ENCODE data around the gene KCNH8. TPM values are rescaled to one million over a fixed set of nuclear protein-coding genes. Genes with fewer than 3 reads are reported as not detected.

The KCNH8 gene
- total and polyA plus RNA-seq, 2 of the 4 experiments (the other 2 are of a cell fraction) = not detected

DNA sequence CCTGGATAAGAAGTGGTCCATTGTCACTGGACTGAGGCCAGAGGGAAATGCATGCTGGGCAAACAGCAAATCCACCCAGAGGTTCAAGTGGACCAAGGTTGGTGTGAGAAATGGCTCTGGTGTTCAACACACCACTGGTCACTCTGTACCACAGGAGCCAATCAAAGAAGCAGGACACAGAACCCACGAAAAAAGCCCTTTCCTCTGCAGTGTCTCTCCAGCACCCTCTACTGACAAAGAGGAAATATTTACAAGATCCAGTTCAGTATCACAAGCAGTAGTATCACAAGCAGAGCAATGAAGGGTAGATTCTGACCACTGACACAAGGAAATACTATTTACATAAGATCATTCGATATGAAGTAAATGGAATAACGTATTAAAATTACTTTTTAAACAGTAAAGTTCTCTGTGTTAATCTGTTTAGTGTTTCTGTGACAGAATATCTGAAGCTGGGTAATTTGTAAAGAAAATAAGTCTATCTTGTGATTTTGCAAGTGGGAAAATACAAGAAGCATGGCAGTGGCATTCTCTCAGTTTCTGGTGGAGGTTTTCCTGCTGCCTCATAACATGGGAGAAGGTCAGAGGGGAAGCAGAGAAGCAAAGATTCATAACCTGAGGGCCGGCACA lies 395.0 kb downstream of the KCNH8 start:
- H3K18ac ChIP-seq (ENCODE audit: low read depth, low read length) = no peak overlapping the region
- no peak overlapping the region for H3K4me2 ChIP-seq (ENCODE audit: low read depth, low read length)
- no peak overlapping the region for H4K91ac ChIP-seq (ENCODE audit: insufficient read depth, low read depth, low read length)
- H3K9ac ChIP-seq (ENCODE audit: low read depth, low read length) = no peak overlapping the region
- ChIA-PET CTCF (no interaction called here), POLR2A (ENCODE audit: unreplicated experiment) (no interaction called here)
- no TSS peak for BruUV-seq (replicated peaks)
- no peak overlapping the region for H2AK5ac ChIP-seq (ENCODE audit: low read depth, low read length)
- no peak overlapping the region for H2AK9ac ChIP-seq (replicated peaks; ENCODE audit: low read depth, low read length, poor library complexity)
- H3K9me3 ChIP-seq (ENCODE audit: control insufficient read depth, insufficient read depth, low read length) = peaks cover 13% of the 10 kb centered on the region
- no peaks in the 10 kb centered on the region for H3K36me3 ChIP-seq (ENCODE audit: control insufficient read depth, insufficient read depth, low read length)
- no peaks in the 10 kb centered on the region for H3K9me1 ChIP-seq (ENCODE audit: insufficient read depth, low read length)
- TF ChIP-seq, protein P1, sequence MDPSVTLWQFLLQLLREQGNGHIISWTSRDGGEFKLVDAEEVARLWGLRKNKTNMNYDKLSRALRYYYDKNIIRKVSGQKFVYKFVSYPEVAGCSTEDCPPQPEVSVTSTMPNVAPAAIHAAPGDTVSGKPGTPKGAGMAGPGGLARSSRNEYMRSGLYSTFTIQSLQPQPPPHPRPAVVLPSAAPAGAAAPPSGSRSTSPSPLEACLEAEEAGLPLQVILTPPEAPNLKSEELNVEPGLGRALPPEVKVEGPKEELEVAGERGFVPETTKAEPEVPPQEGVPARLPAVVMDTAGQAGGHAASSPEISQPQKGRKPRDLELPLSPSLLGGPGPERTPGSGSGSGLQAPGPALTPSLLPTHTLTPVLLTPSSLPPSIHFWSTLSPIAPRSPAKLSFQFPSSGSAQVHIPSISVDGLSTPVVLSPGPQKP (IDR thresholded peaks at IDR 0.05; ENCODE audit: borderline replicate concordance, low read depth, low read length) = no peak
- TF ChIP-seq MAZ (IDR thresholded peaks at IDR 0.05; ENCODE audit: borderline replicate concordance, low read depth, low read length) = no peak
- no peak for TF ChIP-seq CHD1 (IDR thresholded peaks at IDR 0.05; ENCODE audit: low read depth, low read length)
- TF ChIP-seq NFE2L2 (IDR thresholded peaks at IDR 0.05; ENCODE audit: low read depth, low read length) = no peak
- no peak for TF ChIP-seq FOS (IDR thresholded peaks at IDR 0.05; ENCODE audit: low read depth, low read length)
- TF ChIP-seq MAFK (IDR thresholded peaks at IDR 0.05; ENCODE audit: low read depth, low read length) = no peak
- no peak for TF ChIP-seq RAD21 (IDR thresholded peaks at IDR 0.05; ENCODE audit: low read length)
- TF ChIP-seq, protein P2, sequence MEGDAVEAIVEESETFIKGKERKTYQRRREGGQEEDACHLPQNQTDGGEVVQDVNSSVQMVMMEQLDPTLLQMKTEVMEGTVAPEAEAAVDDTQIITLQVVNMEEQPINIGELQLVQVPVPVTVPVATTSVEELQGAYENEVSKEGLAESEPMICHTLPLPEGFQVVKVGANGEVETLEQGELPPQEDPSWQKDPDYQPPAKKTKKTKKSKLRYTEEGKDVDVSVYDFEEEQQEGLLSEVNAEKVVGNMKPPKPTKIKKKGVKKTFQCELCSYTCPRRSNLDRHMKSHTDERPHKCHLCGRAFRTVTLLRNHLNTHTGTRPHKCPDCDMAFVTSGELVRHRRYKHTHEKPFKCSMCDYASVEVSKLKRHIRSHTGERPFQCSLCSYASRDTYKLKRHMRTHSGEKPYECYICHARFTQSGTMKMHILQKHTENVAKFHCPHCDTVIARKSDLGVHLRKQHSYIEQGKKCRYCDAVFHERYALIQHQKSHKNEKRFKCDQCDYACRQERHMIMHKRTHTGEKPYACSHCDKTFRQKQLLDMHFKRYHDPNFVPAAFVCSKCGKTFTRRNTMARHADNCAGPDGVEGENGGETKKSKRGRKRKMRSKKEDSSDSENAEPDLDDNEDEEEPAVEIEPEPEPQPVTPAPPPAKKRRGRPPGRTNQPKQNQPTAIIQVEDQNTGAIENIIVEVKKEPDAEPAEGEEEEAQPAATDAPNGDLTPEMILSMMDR (conservative IDR thresholded peaks at IDR 0.05; ENCODE audit: low read depth, low read length) = no peak
- no peak for TF ChIP-seq RFX5 (IDR thresholded peaks at IDR 0.05; ENCODE audit: low read depth, low read length)
- TF ChIP-seq MXI1 (IDR thresholded peaks at IDR 0.05; ENCODE audit: borderline replicate concordance, low read depth, low read length) = no peak
- TF ChIP-seq CEBPB (IDR thresholded peaks at IDR 0.05; ENCODE audit: low read depth, low read length) = no peak
- TF ChIP-seq BHLHE40 (IDR thresholded peaks at IDR 0.05; ENCODE audit: low read depth, low read length) = no peak
- TF ChIP-seq POLR2A (IDR thresholded peaks at IDR 0.05; ENCODE audit: low read depth, low read length) = no peak
- no peak for TF ChIP-seq SMC3 (IDR thresholded peaks at IDR 0.05; ENCODE audit: low read depth, low read length)
- TF ChIP-seq, protein P3, sequence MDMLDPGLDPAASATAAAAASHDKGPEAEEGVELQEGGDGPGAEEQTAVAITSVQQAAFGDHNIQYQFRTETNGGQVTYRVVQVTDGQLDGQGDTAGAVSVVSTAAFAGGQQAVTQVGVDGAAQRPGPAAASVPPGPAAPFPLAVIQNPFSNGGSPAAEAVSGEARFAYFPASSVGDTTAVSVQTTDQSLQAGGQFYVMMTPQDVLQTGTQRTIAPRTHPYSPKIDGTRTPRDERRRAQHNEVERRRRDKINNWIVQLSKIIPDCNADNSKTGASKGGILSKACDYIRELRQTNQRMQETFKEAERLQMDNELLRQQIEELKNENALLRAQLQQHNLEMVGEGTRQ (IDR thresholded peaks at IDR 0.05; ENCODE audit: low read depth, low read length) = no peak
- no peak overlapping the region for H2BK120ac ChIP-seq (ENCODE audit: low read depth, low read length)
- intact Hi-C loops (cut with micrococcal nuclease) = no loop called here
- dilution Hi-C loops (cut with HindIII; ENCODE audit: low sequenced_read_pairs, unreplicated experiment) = no loop called here
- no peak overlapping the region for H3K4ac ChIP-seq (ENCODE audit: low read depth, low read length)
- H3K27me3 ChIP-seq (ENCODE audit: control insufficient read depth, insufficient read depth, low read length) = no peaks in the 10 kb centered on the region
- H2AFZ ChIP-seq (replicated peaks; ENCODE audit: low read length, poor library complexity) = no peak overlapping the region
- H2BK15ac ChIP-seq (ENCODE audit: low read depth, low read length) = no peak overlapping the region
- no peak overlapping the region for H3K27ac ChIP-seq (ENCODE audit: insufficient read depth, low read length)
- no peaks in the 10 kb centered on the region for H3K4me1 ChIP-seq (ENCODE audit: control insufficient read depth, insufficient read depth, low read length)
- no peak overlapping the region for H3K23ac ChIP-seq (ENCODE audit: low read depth, low read length)
- no peaks in the 10 kb centered on the region for H3K79me1 ChIP-seq (ENCODE audit: low read depth in 1 of 2, low read length in 2 of 2)
- WGBS, 2 experiments (ENCODE audit: extremely low coverage in 2 of 2, insufficient read length in 1 of 2) = no CpG with 5 or more reads among the region's 4 CpGs
- H4K8ac ChIP-seq (ENCODE audit: low read depth in 2 of 2, low read length in 2 of 2) = no peak overlapping the region
- H3K14ac ChIP-seq (replicated peaks; ENCODE audit: low read depth, low read length) = no peak overlapping the region
- DNase-seq (no peak), ATAC-seq (ENCODE audit: low read depth) (no peak)
- H3K4me3 ChIP-seq (ENCODE audit: insufficient read depth, low read depth, low read length) = no peak overlapping the region
- H3K56ac ChIP-seq (ENCODE audit: extremely low read depth, insufficient read depth, low read length) = no peak overlapping the region
- in situ Hi-C loops (cut with MboI; ENCODE audit: low sequenced_read_pairs) = no loop called here
- no peak overlapping the region for H2BK5ac ChIP-seq (ENCODE audit: low read depth, low read length, poor library complexity, severe bottlenecking)
- no peak overlapping the region for H4K5ac ChIP-seq (ENCODE audit: low read depth, low read length)
- no peak overlapping the region for H2BK20ac ChIP-seq (ENCODE audit: low read depth, low read length)
- H4K20me1 ChIP-seq (ENCODE audit: insufficient read depth, low read length) = no peaks in the 10 kb centered on the region
